Measurements from ENCODE around the gene NDUFS7. TPM values are rescaled to one million over a fixed set of nuclear protein-coding genes. Genes with fewer than 3 reads are reported as not detected.

The NDUFS7 gene
- polyA plus RNA-seq, 4 donors, result 82.0 to 350 (median 248) TPM

DNA sequence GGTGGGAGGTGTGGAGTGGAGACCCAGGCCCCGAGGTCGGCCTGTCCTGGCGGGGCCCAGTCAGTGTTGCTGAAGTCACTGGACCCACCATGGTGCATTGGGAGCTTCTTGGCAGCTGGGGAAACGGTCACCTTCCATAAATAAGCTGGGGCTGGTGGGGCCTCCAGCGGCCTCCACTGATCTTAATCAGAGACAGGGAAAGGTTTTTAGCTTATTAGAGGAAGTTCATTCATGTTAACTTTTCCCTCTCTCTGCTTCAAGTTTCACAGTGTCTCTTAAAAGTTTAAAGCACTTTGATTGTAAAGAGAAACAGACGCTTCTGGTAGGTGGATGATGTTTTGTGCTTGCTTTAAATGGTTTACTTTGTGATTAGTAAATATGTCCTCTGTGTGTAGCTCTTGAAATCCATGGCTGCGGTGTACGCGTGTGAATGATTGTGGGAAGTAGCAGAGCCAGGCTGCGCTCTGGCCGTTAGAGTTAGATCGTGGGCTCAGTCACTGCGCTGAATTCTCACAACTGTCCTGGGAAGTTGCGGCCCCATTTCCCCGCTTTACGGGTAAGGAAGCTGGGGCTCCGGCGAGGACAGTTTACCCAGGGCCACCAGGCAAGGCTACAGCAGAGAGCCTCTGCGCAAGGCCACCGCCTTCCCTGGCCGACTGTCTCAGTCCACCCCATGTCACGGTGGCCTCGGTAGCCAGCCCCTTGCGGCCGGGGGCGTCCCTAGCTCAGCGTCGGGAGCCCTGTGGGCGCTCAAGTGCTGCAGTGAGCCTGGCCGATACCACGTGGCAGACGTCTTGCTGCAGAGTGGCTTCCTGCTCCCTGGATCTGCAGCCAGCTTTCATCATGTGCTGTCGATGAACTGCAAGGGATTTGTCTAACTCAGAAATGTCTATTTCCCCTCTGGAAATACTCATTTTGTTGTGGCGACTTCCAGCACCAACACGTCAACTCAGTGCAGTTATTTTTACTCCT, 16.5 kb upstream of the NDUFS7 start:
- Histone ChIP-seq H3K27ac (ENCODE audit: low read depth in 1 of 3, low read length in 2 of 3) (no peak overlapping the region), H3K36me3 (ENCODE audit: control insufficient read depth in 3 of 3, insufficient read depth in 2 of 3, low read depth in 1 of 3, low read length in 3 of 3) (peaks cover 5 to 94% (median 7%) of the 10 kb centered on the region in 3 donors), H3K4me1 (ENCODE audit: control insufficient read depth in 3 of 3, insufficient read depth in 2 of 3, low read depth in 1 of 3, low read length in 2 of 3) (no peaks in the 10 kb centered on the region), H3K4me3 (ENCODE audit: low read depth in 1 of 3, low read length in 3 of 3) (no peak overlapping the region), H3K9me3 (ENCODE audit: control insufficient read depth in 2 of 2, insufficient read depth in 1 of 2, low read depth in 1 of 2, low read length in 1 of 2) (no peaks in the 10 kb centered on the region), H3K27me3 (ENCODE audit: control insufficient read depth in 3 of 3, insufficient read depth in 3 of 3, low read length in 3 of 3) (no peaks in the 10 kb centered on the region)
- DNase-seq (no peak), FAIRE-seq (no peak)
- WGBS, 3 donors, result 85 to 93% (median 86%) methylated on average over 35 of the region's 35 CpGs

- no peak overlapping the region for H3K27ac ChIP-seq (ENCODE audit: low read depth in 1 of 3, low read length in 2 of 3)
- no peak overlapping the region for H3K4me3 ChIP-seq (ENCODE audit: low read depth in 1 of 3, low read length in 3 of 3)
- no peaks in the 10 kb centered on the region for H3K9me3 ChIP-seq (ENCODE audit: control insufficient read depth in 2 of 2, insufficient read depth in 1 of 2, low read depth in 1 of 2, low read length in 1 of 2)
- FAIRE-seq (no peak), DNase-seq (no peak)
- H3K27me3 ChIP-seq (ENCODE audit: control insufficient read depth in 3 of 3, insufficient read depth in 3 of 3, low read length in 3 of 3), result no peaks in the 10 kb centered on the region
- peaks cover 7 to 96% (median 9%) of the 10 kb centered on the region in 3 donors for H3K36me3 ChIP-seq (ENCODE audit: control insufficient read depth in 3 of 3, insufficient read depth in 2 of 3, low read depth in 1 of 3, low read length in 3 of 3)
- WGBS, 3 donors, result 96 to 99% (median 97%) methylated on average over 18 of the region's 18 CpGs
- H3K4me1 ChIP-seq (ENCODE audit: control insufficient read depth in 3 of 3, insufficient read depth in 2 of 3, low read depth in 1 of 3, low read length in 2 of 3), result peaks cover 0 to 3% (median 0%) of the 10 kb centered on the region in 3 donors
Measured at GRCh38 chr19:1369214-1369805, 14.4 kb upstream of the NDUFS7 start.

DNA sequence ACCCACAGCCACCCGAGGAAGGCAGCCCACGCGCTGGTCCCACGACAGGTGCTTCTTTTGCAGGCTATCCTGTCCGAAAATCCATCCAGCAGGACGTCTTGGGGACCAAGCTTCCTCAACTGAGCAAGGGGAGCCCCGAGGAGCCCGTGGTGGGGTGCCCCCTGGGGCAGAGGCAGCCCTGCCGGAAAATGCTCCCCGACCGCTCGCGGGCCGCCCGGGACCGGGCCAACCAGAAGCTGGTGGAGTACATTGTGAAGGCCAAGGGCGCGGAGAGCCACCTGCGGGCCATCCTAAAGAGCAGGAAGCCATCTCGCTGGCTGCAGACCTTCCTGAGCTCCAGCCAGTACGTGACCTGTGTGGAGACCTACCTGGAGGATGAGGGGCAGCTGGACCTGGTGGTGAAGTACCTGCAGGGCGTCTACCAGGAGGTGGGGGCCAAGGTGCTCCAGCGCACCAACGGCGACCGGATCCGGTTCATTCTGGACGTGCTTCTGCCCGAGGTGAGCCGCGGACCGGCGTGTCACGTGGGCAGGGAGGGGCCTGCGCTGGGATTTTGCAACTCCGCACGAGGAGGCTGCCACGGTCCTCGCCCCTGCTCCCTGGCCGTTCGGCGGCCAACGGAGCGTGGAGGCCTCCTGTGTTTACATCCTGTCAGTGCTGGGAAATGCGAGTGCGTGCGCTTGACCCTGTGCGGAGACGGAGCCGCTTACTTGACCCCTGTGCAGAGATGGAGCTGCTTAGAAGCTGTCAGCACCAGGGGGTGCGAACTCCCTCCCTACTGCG, 12.9 kb upstream of the NDUFS7 start:
- FAIRE-seq (no peak), DNase-seq (no peak)
- Histone ChIP-seq H3K9me3 (ENCODE audit: control insufficient read depth in 2 of 2, insufficient read depth in 1 of 2, low read depth in 1 of 2, low read length in 1 of 2) (no peaks in the 10 kb centered on the region), H3K36me3 (ENCODE audit: control insufficient read depth in 3 of 3, insufficient read depth in 2 of 3, low read depth in 1 of 3, low read length in 3 of 3) (peaks cover 7 to 95% (median 9%) of the 10 kb centered on the region in 3 donors), H3K4me3 (ENCODE audit: low read depth in 1 of 3, low read length in 3 of 3) (no peak overlapping the region), H3K4me1 (ENCODE audit: control insufficient read depth in 3 of 3, insufficient read depth in 2 of 3, low read depth in 1 of 3, low read length in 2 of 3) (peaks cover 0 to 3% (median 0%) of the 10 kb centered on the region in 3 donors), H3K27me3 (ENCODE audit: control insufficient read depth in 3 of 3, insufficient read depth in 3 of 3, low read length in 3 of 3) (no peaks in the 10 kb centered on the region), H3K27ac (ENCODE audit: low read depth in 1 of 3, low read length in 2 of 3) (no peak overlapping the region)
- WGBS, 3 donors, result 92 to 98% (median 94%) methylated on average over 50 to 52 of the region's 52 CpGs

GRCh38 chr19:1373042-1373533, 10.6 kb upstream of the NDUFS7 start:
- Histone ChIP-seq H3K27ac (ENCODE audit: low read depth in 1 of 3, low read length in 2 of 3) (peak overlapping the region in 1 of 3 donors; percentile 67), H3K36me3 (ENCODE audit: control insufficient read depth in 3 of 3, insufficient read depth in 2 of 3, low read depth in 1 of 3, low read length in 3 of 3) (peaks cover 4 to 93% (median 9%) of the 10 kb centered on the region in 3 donors), H3K9me3 (ENCODE audit: control insufficient read depth in 2 of 2, insufficient read depth in 1 of 2, low read depth in 1 of 2, low read length in 1 of 2) (no peaks in the 10 kb centered on the region), H3K27me3 (ENCODE audit: control insufficient read depth in 3 of 3, insufficient read depth in 3 of 3, low read length in 3 of 3) (no peaks in the 10 kb centered on the region), H3K4me3 (ENCODE audit: low read depth in 1 of 3, low read length in 3 of 3) (no peak overlapping the region), H3K4me1 (ENCODE audit: control insufficient read depth in 3 of 3, insufficient read depth in 2 of 3, low read depth in 1 of 3, low read length in 2 of 3) (peaks cover 0 to 3% (median 0%) of the 10 kb centered on the region in 3 donors)
- DNase-seq, result peak in 1 of 2 donors; percentile 41
- 25 to 71% (median 41%) methylated on average over 20 of the region's 20 CpGs for WGBS, 3 donors
- no peak for FAIRE-seq

DNA sequence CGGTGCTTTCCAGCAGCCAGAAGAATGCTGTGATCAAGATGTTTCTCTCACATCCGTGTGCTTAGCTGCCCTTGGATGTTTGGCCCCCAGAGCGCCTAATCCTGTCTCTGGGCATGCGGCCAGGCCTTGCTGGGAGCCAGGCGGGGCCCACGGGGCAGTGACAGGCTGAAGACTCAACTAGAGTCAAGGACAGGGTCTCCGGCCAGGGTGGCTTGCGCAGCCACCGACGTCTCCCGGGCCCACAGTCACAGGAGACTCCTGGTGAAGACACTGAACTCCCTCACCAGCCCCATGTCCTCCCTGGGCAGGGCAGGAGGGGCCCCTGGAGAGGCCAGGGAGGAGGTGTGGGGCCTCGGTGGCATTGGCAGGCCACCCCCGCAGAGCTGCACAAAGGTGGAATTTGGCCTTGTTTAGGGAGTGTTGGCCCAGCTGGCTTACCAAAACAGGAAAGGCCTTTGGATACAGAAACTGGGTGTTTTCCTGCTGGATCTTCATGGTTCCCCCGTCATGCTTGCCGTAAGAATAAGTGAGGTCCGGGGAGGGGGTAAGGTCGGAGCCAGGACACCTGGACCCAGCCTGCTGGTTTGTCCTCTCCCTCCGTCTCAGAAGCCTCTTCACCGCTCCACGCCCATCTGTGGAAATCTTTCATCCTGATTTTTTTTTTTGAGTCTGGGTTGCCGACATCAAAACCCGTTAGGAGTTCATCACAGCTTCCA, 10.0 kb upstream of the NDUFS7 start:
- Histone ChIP-seq H3K27me3 (ENCODE audit: control insufficient read depth in 3 of 3, insufficient read depth in 3 of 3, low read length in 3 of 3) (no peaks in the 10 kb centered on the region), H3K27ac (ENCODE audit: low read depth in 1 of 3, low read length in 2 of 3) (peak overlapping the region in 1 of 3 donors; percentile 67), H3K4me3 (ENCODE audit: low read depth in 1 of 3, low read length in 3 of 3) (no peak overlapping the region), H3K9me3 (ENCODE audit: control insufficient read depth in 2 of 2, insufficient read depth in 1 of 2, low read depth in 1 of 2, low read length in 1 of 2) (no peaks in the 10 kb centered on the region), H3K4me1 (ENCODE audit: control insufficient read depth in 3 of 3, insufficient read depth in 2 of 3, low read depth in 1 of 3, low read length in 2 of 3) (peaks cover 0 to 3% (median 0%) of the 10 kb centered on the region in 3 donors), H3K36me3 (ENCODE audit: control insufficient read depth in 3 of 3, insufficient read depth in 2 of 3, low read depth in 1 of 3, low read length in 3 of 3) (peaks cover 4 to 91% (median 9%) of the 10 kb centered on the region in 3 donors)
- DNase-seq (peak in 1 of 2 donors; percentile 58), FAIRE-seq (no peak)
- WGBS, 3 donors, result 23 to 56% (median 45%) methylated on average over 22 of the region's 22 CpGs

- Histone ChIP-seq H3K9me3 (ENCODE audit: control insufficient read depth in 2 of 2, insufficient read depth in 1 of 2, low read depth in 1 of 2, low read length in 1 of 2) (no peaks in the 10 kb centered on the region), H3K27ac (ENCODE audit: low read depth in 1 of 3, low read length in 2 of 3) (peak overlapping the region in 1 of 3 donors; percentile 67), H3K4me3 (ENCODE audit: low read depth in 1 of 3, low read length in 3 of 3) (no peak overlapping the region), H3K27me3 (ENCODE audit: control insufficient read depth in 3 of 3, insufficient read depth in 3 of 3, low read length in 3 of 3) (no peaks in the 10 kb centered on the region), H3K36me3 (ENCODE audit: control insufficient read depth in 3 of 3, insufficient read depth in 2 of 3, low read depth in 1 of 3, low read length in 3 of 3) (peaks cover 4 to 89% (median 9%) of the 10 kb centered on the region in 3 donors), H3K4me1 (ENCODE audit: control insufficient read depth in 3 of 3, insufficient read depth in 2 of 3, low read depth in 1 of 3, low read length in 2 of 3) (peaks cover 0 to 3% (median 0%) of the 10 kb centered on the region in 3 donors)
- DNase-seq (no peak), FAIRE-seq (no peak)
- WGBS, 3 donors, result 65 to 72% (median 69%) methylated on average over 11 to 12 of the region's 12 CpGs
Measured at GRCh38 chr19:1374250-1374577, 9.5 kb upstream of the NDUFS7 start.

- H3K9me3 ChIP-seq (ENCODE audit: control insufficient read depth in 2 of 2, insufficient read depth in 1 of 2, low read depth in 1 of 2, low read length in 1 of 2), result no peaks in the 10 kb centered on the region
- H3K27ac ChIP-seq (ENCODE audit: low read depth in 1 of 3, low read length in 2 of 3), result no peak overlapping the region
- FAIRE-seq (no peak), DNase-seq (no peak)
- WGBS, 3 donors, result 96 to 97% (median 96%) methylated on average over 17 of the region's 17 CpGs
- no peak overlapping the region for H3K4me3 ChIP-seq (ENCODE audit: low read depth in 1 of 3, low read length in 3 of 3)
- peaks cover 0 to 3% (median 0%) of the 10 kb centered on the region in 3 donors for H3K4me1 ChIP-seq (ENCODE audit: control insufficient read depth in 3 of 3, insufficient read depth in 2 of 3, low read depth in 1 of 3, low read length in 2 of 3)
- peaks cover 0 to 67% (median 4%) of the 10 kb centered on the region in 3 donors for H3K36me3 ChIP-seq (ENCODE audit: control insufficient read depth in 3 of 3, insufficient read depth in 2 of 3, low read depth in 1 of 3, low read length in 3 of 3)
- peaks cover 0 to 3% (median 0%) of the 10 kb centered on the region in 3 donors for H3K27me3 ChIP-seq (ENCODE audit: control insufficient read depth in 3 of 3, insufficient read depth in 3 of 3, low read length in 3 of 3)
Measured at GRCh38 chr19:1376415-1376805, 7.3 kb upstream of the NDUFS7 start.

Data from small intestine (tissue), 7 donors.